Mucosa of descending colon (tissue), 3 donors: Measurements from ENCODE around the gene KRT86. TPM values are rescaled to one million over a fixed set of nuclear protein-coding genes. Genes with fewer than 3 reads are reported as not detected.

ENCODE experiments used
- ATAC-seq: fragments of 200-7000 bp; cut with Tn5 transposase; one replicate; pipeline ENCODE4 v1.9.1; 2020; ENCODE audit warnings: mild to moderate bottlenecking, moderate library complexity
- DNase-seq, 3 donors: peaks; one replicate each; pipeline ENCODE4 v3.0.0-alpha.2; 2020
- H3K36me3 ChIP-seq: fragments of 200-600 bp; one replicate; pipeline ENCODE4 v1.8.0; 2021; ENCODE audit warnings: low read depth, mild to moderate bottlenecking
- H3K4me1 ChIP-seq: fragments of 200-600 bp; one replicate; pipeline ENCODE4 v1.8.0; 2021; ENCODE audit warnings: low read depth, mild to moderate bottlenecking
- H3K4me3 ChIP-seq: fragments of 200-600 bp; one replicate; pipeline ENCODE4 v1.8.0; 2021; ENCODE audit warnings: mild to moderate bottlenecking
- H3K9me3 ChIP-seq: fragments of 200-600 bp; one replicate; pipeline ENCODE4 v1.8.0; 2021; ENCODE audit warnings: mild to moderate bottlenecking
- intact Hi-C, 2 donors: fragments of 100-400 bp; cut with DNase I in 1 of 2; cut with micrococcal nuclease in 1 of 2; formaldehyde crosslinking; loops; one replicate each; pipeline versions ENCODE4 v1.11.0 to v1.11.1; 2022; cut with DNase I, micrococcal nuclease
- total RNA-seq, 3 donors: library from RNA; stranded (reverse); fragmentation: NEBNext Ultra II Directional in 2 of 3; extraction: Animal tissue kit (Norgen Biotek cat#: 25700) in 2 of 3; gene quantifications; one replicate each; pipeline versions ENCODE4 v1.2.1 to v1.2.4, GENCODE V29; 2021 to 2023
- TF ChIP-seq, protein P1 (sequence below): fragments of 200-600 bp; IDR thresholded peaks from one replicate; pipeline ENCODE4 v1.8.0; 2022; ENCODE audit warnings: antibody characterized with exemption, mild to moderate bottlenecking
- donor health status: DM: no; HTN: no; CAD: no; lungs with moderate emphysema.
- donor health status: DM: no; HTN: no; CAD: no.
- donor health status: DM: no; HTN: yes; CAD: no.

Gene KRT86
- total RNA-seq, 3 donors from 2014 or later, result 0.35 to 0.58 TPM; not detected in 1

DNA sequence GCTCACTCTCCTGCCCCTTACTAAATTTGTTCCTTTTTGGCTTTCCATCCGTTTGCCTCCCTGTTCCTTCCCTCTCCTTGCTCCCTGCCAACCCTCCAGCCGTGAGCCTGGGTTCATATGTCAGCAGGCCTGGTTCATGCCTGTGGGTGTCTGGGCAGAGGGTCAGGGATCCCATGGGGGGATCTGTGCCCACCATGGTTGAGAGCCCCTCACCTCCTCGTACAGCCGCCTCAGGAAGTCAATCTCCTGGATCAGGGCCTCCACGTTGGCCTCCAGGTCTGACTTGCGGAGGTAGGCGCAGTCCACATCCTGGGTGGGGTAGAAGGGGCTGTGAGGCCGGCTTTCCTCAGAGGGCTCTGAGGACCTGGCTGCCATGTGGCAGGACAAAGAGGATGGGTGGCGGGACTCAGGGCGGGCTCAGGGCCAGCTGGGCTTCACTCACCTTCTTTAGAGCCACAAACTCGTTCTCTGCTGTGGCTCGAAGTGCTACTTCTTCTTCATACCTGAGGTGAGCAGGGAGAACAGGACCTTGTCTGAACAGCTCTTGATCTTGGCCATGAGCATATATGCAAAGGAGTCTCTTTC is 43.1 kb downstream of the KRT86 start:
- H3K9me3 ChIP-seq, result no peaks in the 10 kb centered on the region
- DNase-seq (no peak), ATAC-seq (no peak)
- H3K36me3 ChIP-seq, result no peaks in the 10 kb centered on the region
- TF ChIP-seq, protein P1, sequence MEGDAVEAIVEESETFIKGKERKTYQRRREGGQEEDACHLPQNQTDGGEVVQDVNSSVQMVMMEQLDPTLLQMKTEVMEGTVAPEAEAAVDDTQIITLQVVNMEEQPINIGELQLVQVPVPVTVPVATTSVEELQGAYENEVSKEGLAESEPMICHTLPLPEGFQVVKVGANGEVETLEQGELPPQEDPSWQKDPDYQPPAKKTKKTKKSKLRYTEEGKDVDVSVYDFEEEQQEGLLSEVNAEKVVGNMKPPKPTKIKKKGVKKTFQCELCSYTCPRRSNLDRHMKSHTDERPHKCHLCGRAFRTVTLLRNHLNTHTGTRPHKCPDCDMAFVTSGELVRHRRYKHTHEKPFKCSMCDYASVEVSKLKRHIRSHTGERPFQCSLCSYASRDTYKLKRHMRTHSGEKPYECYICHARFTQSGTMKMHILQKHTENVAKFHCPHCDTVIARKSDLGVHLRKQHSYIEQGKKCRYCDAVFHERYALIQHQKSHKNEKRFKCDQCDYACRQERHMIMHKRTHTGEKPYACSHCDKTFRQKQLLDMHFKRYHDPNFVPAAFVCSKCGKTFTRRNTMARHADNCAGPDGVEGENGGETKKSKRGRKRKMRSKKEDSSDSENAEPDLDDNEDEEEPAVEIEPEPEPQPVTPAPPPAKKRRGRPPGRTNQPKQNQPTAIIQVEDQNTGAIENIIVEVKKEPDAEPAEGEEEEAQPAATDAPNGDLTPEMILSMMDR, result no peak
- no peaks in the 10 kb centered on the region for H3K4me1 ChIP-seq
- intact Hi-C loops, result no loop called here
- no peak overlapping the region for H3K4me3 ChIP-seq

DNA sequence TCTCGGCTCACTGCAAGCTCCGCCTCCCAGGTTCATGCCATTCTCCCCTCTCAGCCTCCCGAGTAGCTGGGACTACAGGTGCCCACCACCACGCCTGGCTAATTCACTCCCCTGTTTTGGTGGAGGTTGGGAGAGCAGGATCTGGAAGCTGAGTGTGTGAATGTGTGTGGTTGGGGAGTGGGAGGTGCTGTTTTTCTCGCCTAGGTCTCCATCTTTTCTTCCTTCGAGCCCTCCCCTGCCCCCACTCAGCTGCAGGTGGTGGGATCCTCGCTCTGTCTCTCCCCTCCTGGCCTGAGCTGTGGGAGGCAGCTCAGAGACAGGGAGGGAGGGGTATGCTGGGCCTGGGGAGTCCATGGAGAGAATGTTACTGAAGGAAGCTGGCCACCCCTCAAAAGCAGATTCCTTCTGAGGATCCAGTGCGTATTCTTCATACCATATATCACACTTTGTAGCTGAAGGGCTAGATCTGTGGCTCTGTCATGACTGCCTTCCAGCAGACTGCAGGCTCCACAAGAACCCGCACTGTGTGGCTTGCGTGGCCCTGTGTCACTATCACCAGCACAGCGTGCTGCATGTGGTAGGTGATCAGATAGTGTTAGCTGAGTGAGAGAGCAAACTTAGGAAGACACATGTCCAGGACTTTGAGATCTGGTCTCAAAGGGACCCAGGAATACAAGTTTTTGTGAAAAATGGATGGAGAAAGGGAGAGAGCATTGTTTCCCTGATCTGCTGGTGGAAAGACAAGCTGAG is 44.0 kb downstream of the KRT86 start:
- Histone ChIP-seq H3K9me3 (no peaks in the 10 kb centered on the region), H3K4me3 (no peak overlapping the region), H3K4me1 (no peaks in the 10 kb centered on the region), H3K36me3 (no peaks in the 10 kb centered on the region)
- intact Hi-C loops, result no loop called here
- ATAC-seq, result no peak
- TF ChIP-seq, protein P1, result no peak
- no peak for DNase-seq

DNA sequence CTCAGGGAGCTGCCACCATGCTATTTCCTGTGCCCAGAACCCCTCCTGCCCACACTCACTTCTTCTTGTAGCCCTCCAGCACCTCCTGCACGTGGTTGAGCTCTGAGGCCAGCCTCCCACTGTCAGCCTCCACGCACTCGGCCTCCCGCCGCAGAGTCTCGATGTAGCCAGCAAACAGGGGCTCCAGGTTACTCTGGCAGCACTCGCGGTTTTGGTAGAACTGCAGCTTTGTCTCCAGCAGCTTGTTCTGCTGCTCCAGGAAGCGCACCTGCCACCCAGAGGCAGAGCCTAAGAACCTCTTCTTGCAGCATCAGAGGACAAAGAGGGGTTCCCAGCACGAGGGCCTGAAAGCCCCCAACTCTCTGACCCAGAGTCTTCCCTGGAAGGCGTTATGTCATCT is 44.7 kb downstream of the KRT86 start:
- TF ChIP-seq, protein P1, result no peak
- Histone ChIP-seq H3K9me3 (no peaks in the 10 kb centered on the region), H3K4me3 (no peak overlapping the region), H3K4me1 (no peaks in the 10 kb centered on the region), H3K36me3 (no peaks in the 10 kb centered on the region)
- intact Hi-C loops, result no loop called here
- no peak for DNase-seq
- no peak for ATAC-seq

DNA sequence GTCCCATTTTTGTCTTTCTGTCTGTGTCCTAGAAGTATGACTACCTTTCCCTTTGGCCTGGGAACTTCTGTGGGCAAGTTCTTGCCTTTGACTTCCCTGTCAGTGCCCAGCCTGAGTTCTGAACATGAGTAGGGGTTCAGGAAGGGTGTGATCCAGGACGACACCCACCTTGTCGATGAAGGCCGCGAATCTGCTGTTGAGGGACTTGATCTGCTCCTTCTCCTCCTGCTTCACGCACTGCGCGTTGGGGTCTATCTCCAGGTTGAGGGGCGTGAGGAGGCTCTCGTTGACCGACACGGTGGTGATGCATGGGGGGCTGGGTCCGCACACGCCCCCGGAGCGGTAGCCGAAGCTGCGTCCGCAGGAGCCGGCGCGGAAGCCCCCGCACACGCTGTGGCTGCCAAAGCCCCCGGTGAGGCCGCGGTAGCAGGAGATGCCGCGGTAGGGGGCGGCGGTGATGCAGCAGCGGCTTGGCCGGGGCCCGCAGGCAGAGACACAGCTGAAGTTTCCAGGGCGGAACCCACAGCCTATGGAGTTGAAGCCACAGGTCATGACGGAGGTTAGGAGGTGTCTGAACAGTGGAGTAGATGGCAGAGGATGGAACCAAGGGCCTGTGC is 46.4 kb downstream of the KRT86 start, which contains the start of gene KRT83:
Gene KRT83, minus strand, starts transcription at position 615 of the 617 bp plus-strand sequence. Its CDS starts 63 bp downstream, at position 552.
- Histone ChIP-seq H3K4me1 (no peaks in the 10 kb centered on the region), H3K4me3 (no peak within 1 kb of the TSS), H3K36me3 (no peaks in the 10 kb centered on the region), H3K9me3 (no peaks in the 10 kb centered on the region)
- ATAC-seq (no peak), DNase-seq (no peak)
- TF ChIP-seq, protein P1, result no peak
- intact Hi-C loops, result no loop called here

DNA sequence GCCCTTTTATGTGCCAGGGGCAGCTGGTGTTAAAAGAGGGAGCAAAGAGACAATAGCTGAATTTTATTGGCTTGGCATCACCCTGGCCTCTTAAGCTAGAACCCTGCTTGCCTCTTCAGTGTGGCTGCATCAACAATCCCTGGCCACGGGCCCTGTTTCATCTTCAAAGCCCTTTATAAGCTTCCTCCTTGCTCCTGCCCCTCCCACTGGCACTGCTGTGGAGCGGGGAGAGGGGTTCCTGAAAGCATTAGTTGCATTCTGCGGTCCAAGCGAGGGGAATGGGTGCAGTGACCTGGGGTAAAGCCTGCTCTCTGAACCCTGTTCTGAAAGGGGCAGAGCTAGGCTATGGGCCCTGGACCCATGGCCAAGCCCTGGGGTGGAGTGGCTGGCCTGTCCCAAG is 47.0 kb downstream of the KRT86 start:
- DNase-seq (no peak), ATAC-seq (no peak)
- no peaks in the 10 kb centered on the region for H3K4me1 ChIP-seq
- H3K36me3 ChIP-seq, result no peaks in the 10 kb centered on the region
- H3K9me3 ChIP-seq, result no peaks in the 10 kb centered on the region
- TF ChIP-seq, protein P1, result no peak
- H3K4me3 ChIP-seq, result no peak overlapping the region
- intact Hi-C loops, result no loop called here
